Caco-2 (cell line): ENCODE data around the gene ATG10. TPM values are rescaled to one million over a fixed set of nuclear protein-coding genes. Genes with fewer than 3 reads are reported as not detected.

Experiments used
- BruUV-seq: library from RNA; stranded (reverse); fragments of 400-500 nt; replicated peaks from 2 replicates; lab custom pipeline; 2021; lab: Mats Ljungman, UMichigan
- CTCF ChIA-PET: fragments of 300-600 bp; sonication (Branson Sonifier 250); formaldehyde crosslinking; loops from one replicate; lab custom pipeline; 2022; ENCODE audit warnings: antibody characterized with exemption; lab: Charles Lee
- POLR2A ChIA-PET: fragments of 300-600 bp; sonication (Branson Sonifier 250); formaldehyde crosslinking; loops from one replicate; lab custom pipeline; 2022; ENCODE audit warnings: antibody characterized with exemption; lab: Charles Lee
- DNase-seq, 2 experiments: peaks; one replicate each; pipeline versions ENCODE4 v3.0.0 to v3.0.0-alpha.2; 2020 to 2022
- H3K27me3 ChIP-seq: replicated peaks from 2 replicates; pipeline ENCODE4 v1.6.0; 2011; ENCODE audit warnings: low read length; ENCODE audit not compliant: control insufficient read depth, insufficient read depth
- H3K36me3 ChIP-seq: 2 replicates; pipeline ENCODE4 v1.5.1; 2011; ENCODE audit warnings: low read length; ENCODE audit not compliant: control insufficient read depth, insufficient read depth
- H3K4me1 ChIP-seq: fragments of 250-450 bp; sonication (Bioruptor Pico); 2 replicates; pipeline ENCODE4 v1.5.1; 2020; ENCODE audit warnings: mild to moderate bottlenecking
- H3K4me3 ChIP-seq: 2 replicates; pipeline ENCODE4 v1.5.1; 2011; ENCODE audit warnings: low read depth, mild to moderate bottlenecking, control low read depth, low read length
- H3K9me3 ChIP-seq: fragments of 250-450 bp; sonication (Bioruptor Pico); 2 replicates; pipeline ENCODE4 v1.5.1; 2020; ENCODE audit warnings: mild to moderate bottlenecking, moderate library complexity
- H3K27ac Mint-ChIP-seq: one replicate; pipeline ENCODE4 v1.8.0; 2022; ENCODE audit warnings: mixed read lengths; ENCODE audit not compliant: unreplicated experiment
- H3K27me3 Mint-ChIP-seq: one replicate; pipeline ENCODE4 v1.8.0; 2022; ENCODE audit warnings: mixed read lengths; ENCODE audit not compliant: insufficient read depth, unreplicated experiment
- H3K36me3 Mint-ChIP-seq: one replicate; pipeline ENCODE4 v1.8.0; 2022; ENCODE audit warnings: mild to moderate bottlenecking, mixed read lengths; ENCODE audit not compliant: insufficient read depth, unreplicated experiment
- H3K4me1 Mint-ChIP-seq: one replicate; pipeline ENCODE4 v1.8.0; 2022; ENCODE audit warnings: low read depth, mixed read lengths; ENCODE audit not compliant: unreplicated experiment
- H3K4me3 Mint-ChIP-seq: one replicate; pipeline ENCODE4 v1.8.0; 2022; ENCODE audit warnings: mild to moderate bottlenecking, moderate library complexity, mixed read lengths; ENCODE audit not compliant: unreplicated experiment
- H3K9me3 Mint-ChIP-seq: one replicate; pipeline ENCODE4 v1.8.0; 2022; ENCODE audit warnings: mixed read lengths; ENCODE audit not compliant: unreplicated experiment
- CTCF ChIP-seq, 2 experiments: fragments of 200-600 bp in 1 of 2; IDR thresholded peaks; 1 replicate in 1 of 2; 2 replicates in 1 of 2; pipeline versions ENCODE4 v1.5.1 to v1.8.0; 2011 to 2022; ENCODE audit warnings: antibody characterized with exemption in 1 of 2, control low read depth in 1 of 2, inconsistent platforms in 1 of 2, low read depth in 1 of 2, low read length in 1 of 2, mild to moderate bottlenecking in 1 of 2, moderate library complexity in 1 of 2; ENCODE audit not compliant: insufficient read depth in 1 of 2, severe bottlenecking in 1 of 2, unreplicated experiment in 1 of 2
- intact Hi-C: fragments of 100-400 bp; cut with micrococcal nuclease; formaldehyde crosslinking; loops from one replicate; pipeline ENCODE4 v1.10.0; 2022; ENCODE audit not compliant: unreplicated experiment
- total RNA-seq: library from RNA; stranded (reverse); gene quantifications from 2 replicates; pipeline ENCODE4 v1.2.3, GENCODE V29; 2022

Gene ATG10
- total RNA-seq, 1 experiment from 2014 or later: 5.8 TPM

GRCh38 chr5:82054004-82054710 lies 82.3 kb downstream of the ATG10 start:
- no peaks in the 10 kb centered on the region for H3K36me3 ChIP-seq
- H3K4me1 Mint-ChIP-seq: no peaks in the 10 kb centered on the region
- POLR2A ChIA-PET: no interaction called here
- BruUV-seq: no TSS peak
- H3K4me1 ChIP-seq: no peaks in the 10 kb centered on the region
- H3K27me3 ChIP-seq: no peaks in the 10 kb centered on the region; the same call in 1 of the 2 replicates
- no peaks in the 10 kb centered on the region for H3K27me3 Mint-ChIP-seq
- intact Hi-C loops: no loop called here
- no peak for DNase-seq
- peaks cover 5% of the 10 kb centered on the region; the same call in 1 of the 2 replicates for H3K9me3 ChIP-seq
- H3K9me3 Mint-ChIP-seq: no peaks in the 10 kb centered on the region
- CTCF ChIA-PET: no interaction called here
- H3K4me3 Mint-ChIP-seq: no peak overlapping the region
- no peak overlapping the region for H3K4me3 ChIP-seq
- no peak overlapping the region for H3K27ac Mint-ChIP-seq
- no peak for TF ChIP-seq CTCF (IDR thresholded peaks at IDR 0.05; ENCODE audit: insufficient read depth in 1 of 2, low read depth in 1 of 2, low read length in 1 of 2, severe bottlenecking in 1 of 2, unreplicated experiment in 1 of 2)
- H3K36me3 Mint-ChIP-seq: no peaks in the 10 kb centered on the region

GRCh38 chr5:82057051-82057450 lies 85.2 kb downstream of the ATG10 start:
- H3K36me3 ChIP-seq: no peaks in the 10 kb centered on the region
- POLR2A ChIA-PET: no interaction called here
- Mint-ChIP-seq H3K9me3 (no peaks in the 10 kb centered on the region), H3K27ac (no peak overlapping the region), H3K4me1 (no peaks in the 10 kb centered on the region), H3K27me3 (no peaks in the 10 kb centered on the region), H3K4me3 (no peak overlapping the region), H3K36me3 (no peaks in the 10 kb centered on the region)
- intact Hi-C loops: no loop called here
- no TSS peak for BruUV-seq
- peaks cover 5% of the 10 kb centered on the region; the same call in 1 of the 2 replicates for H3K9me3 ChIP-seq
- no peak overlapping the region for H3K4me3 ChIP-seq
- TF ChIP-seq CTCF (IDR thresholded peaks at IDR 0.05; ENCODE audit: insufficient read depth in 1 of 2, low read depth in 1 of 2, low read length in 1 of 2, severe bottlenecking in 1 of 2, unreplicated experiment in 1 of 2): no peak
- no peaks in the 10 kb centered on the region; the same call in 1 of the 2 replicates for H3K27me3 ChIP-seq
- CTCF ChIA-PET: no interaction called here
- H3K4me1 ChIP-seq: no peaks in the 10 kb centered on the region
- DNase-seq: no peak

GRCh38 chr5:82058710-82059109 lies 86.9 kb downstream of the ATG10 start:
- Mint-ChIP-seq H3K36me3 (no peaks in the 10 kb centered on the region), H3K4me1 (no peaks in the 10 kb centered on the region), H3K4me3 (no peak overlapping the region), H3K9me3 (no peaks in the 10 kb centered on the region), H3K27ac (no peak overlapping the region), H3K27me3 (no peaks in the 10 kb centered on the region)
- Histone ChIP-seq H3K4me1 (no peaks in the 10 kb centered on the region), H3K27me3 (no peaks in the 10 kb centered on the region; the same call in 1 of the 2 replicates), H3K36me3 (no peaks in the 10 kb centered on the region), H3K4me3 (no peak overlapping the region), H3K9me3 (no peaks in the 10 kb centered on the region)
- no peak for TF ChIP-seq CTCF (IDR thresholded peaks at IDR 0.05; ENCODE audit: insufficient read depth in 1 of 2, low read depth in 1 of 2, low read length in 1 of 2, severe bottlenecking in 1 of 2, unreplicated experiment in 1 of 2)
- POLR2A ChIA-PET: no interaction called here
- CTCF ChIA-PET: no interaction called here
- no TSS peak for BruUV-seq
- intact Hi-C loops: no loop called here
- no peak for DNase-seq
